Uterus (tissue), 4 donors: ENCODE results near the gene IL10RA. TPM values are rescaled to one million over a fixed set of nuclear protein-coding genes. Genes with fewer than 3 reads are reported as not detected.

Experiments
- DNase-seq, 2 donors: peaks; one replicate each; pipeline ENCODE4 v3.0.0-alpha.2; 2019 to 2020
- H3K27ac ChIP-seq, 2 donors: fragments of 200-600 bp; sonication (generic); 1 replicate in 1 of 2; 2 replicates in 1 of 2; pipeline ENCODE4 v1.5.1; 2016 to 2018
- H3K27me3 ChIP-seq, 2 donors: fragments of 200-600 bp; sonication (generic); one replicate each; pipeline ENCODE4 v1.5.1; 2018 to 2019; ENCODE audit warnings: control low read depth in 1 of 2
- H3K36me3 ChIP-seq, 2 donors: fragments of 200-600 bp; sonication (generic); one replicate each; pipeline ENCODE4 v1.5.1; 2019; ENCODE audit warnings: control low read depth in 1 of 2
- H3K4me1 ChIP-seq, 2 donors: fragments of 200-600 bp; sonication (generic); one replicate each; pipeline ENCODE4 v1.5.1; 2018 to 2019; ENCODE audit warnings: control low read depth in 1 of 2
- H3K4me3 ChIP-seq, 2 donors: fragments of 200-600 bp; sonication (generic); 1 replicate in 1 of 2; 2 replicates in 1 of 2; pipeline ENCODE4 v1.5.1; 2018 to 2019; ENCODE audit warnings: mild to moderate bottlenecking in 1 of 2
- H3K9me3 ChIP-seq, 2 donors: fragments of 200-600 bp; sonication (generic); one replicate each; pipeline ENCODE4 v1.5.1; 2019; ENCODE audit warnings: control low read depth in 1 of 2
- POLR2A ChIP-seq, 2 donors: fragments of 450-650 bp; IDR thresholded peaks; one replicate each; pipeline ENCODE4 v1.6.1; 2016; ENCODE audit warnings: antibody characterized with exemption in 2 of 2, mild to moderate bottlenecking in 1 of 2, moderate library complexity in 1 of 2
- intact Hi-C: fragments of 100-400 bp; cut with DNase I; formaldehyde crosslinking; loops from one replicate; pipeline ENCODE4 v1.15.1; 2023; ENCODE audit warnings: low total_unique reads
- total RNA-seq, 4 donors: library from RNA; depleted of rRNA in 3 of 4; stranded (reverse); fragments of >200 nt in 3 of 4; gene quantifications; one replicate each; pipeline versions ENCODE4 v1.1.0 to v1.2.4, GENCODE V29; 2014 to 2023
- TF ChIP-seq, protein P1 (sequence below), 4 experiments: fragments of 200-600 bp in 2 of 4; fragments of 450-650 bp in 2 of 4; sonication (generic) in 2 of 4; IDR thresholded peaks; one replicate each; pipeline ENCODE4 v1.5.1; 2016 to 2019; ENCODE audit warnings: antibody characterized with exemption in 4 of 4, mild to moderate bottlenecking in 2 of 4, moderate library complexity in 1 of 4
- donor health status: DM: yes; HTN: yes; CAD: no.

IL10RA gene
- total RNA-seq, 4 donors from 2014 or later: 6.8 to 45.9 (median 11.1) TPM

DNA sequence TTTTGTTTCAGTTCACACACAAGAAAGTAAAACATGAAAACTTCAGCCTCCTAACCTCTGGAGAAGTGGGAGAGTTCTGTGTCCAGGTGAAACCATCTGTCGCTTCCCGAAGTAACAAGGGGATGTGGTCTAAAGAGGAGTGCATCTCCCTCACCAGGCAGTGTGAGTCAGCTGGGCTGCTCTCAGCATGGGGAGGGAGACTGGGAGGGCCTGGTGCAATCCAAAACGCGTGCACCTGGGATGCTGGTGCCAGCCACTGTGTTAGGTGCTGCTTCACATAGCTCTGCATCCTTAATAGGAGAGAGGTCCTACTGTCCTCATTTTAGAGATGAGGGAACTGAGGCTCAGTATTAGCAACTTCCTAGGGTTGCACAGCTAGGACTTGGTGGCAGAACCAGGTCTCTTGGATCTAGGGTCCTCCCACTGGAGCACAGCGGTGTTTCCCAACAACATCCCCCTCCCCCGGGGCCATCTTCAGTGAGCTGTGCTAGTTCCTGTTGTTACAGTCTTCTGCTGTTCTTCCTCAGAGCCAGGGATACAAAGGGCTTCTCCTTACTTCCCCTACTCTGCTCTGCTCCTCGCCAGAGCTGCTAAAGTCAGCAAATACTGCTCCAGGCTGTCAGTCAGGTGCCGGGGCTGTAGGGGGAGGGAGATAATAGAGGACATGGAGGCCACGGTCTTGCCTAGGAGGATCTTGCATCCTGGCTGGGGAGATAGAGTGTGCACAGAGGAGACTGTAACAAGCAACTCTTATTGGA is 8.0 kb downstream of the IL10RA start:
- no peaks in the 10 kb centered on the region for H3K4me1 ChIP-seq

DNA sequence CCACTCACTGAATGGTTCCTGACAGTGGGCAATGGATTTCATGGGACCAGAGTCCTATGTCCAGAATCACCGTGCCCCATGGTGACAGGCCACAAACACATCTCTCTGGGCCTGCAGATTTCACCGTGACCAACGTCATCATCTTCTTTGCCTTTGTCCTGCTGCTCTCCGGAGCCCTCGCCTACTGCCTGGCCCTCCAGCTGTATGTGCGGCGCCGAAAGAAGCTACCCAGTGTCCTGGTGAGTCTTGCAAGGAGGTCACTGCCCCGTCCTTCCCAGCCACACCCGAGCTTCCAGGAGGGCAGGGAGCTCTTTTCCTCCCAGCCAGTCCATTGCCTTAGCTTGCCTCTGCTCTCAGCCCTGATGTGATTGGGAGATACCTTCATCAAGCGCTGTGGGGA is 9.3 kb downstream of the IL10RA start:
- TF ChIP-seq, protein P1, sequence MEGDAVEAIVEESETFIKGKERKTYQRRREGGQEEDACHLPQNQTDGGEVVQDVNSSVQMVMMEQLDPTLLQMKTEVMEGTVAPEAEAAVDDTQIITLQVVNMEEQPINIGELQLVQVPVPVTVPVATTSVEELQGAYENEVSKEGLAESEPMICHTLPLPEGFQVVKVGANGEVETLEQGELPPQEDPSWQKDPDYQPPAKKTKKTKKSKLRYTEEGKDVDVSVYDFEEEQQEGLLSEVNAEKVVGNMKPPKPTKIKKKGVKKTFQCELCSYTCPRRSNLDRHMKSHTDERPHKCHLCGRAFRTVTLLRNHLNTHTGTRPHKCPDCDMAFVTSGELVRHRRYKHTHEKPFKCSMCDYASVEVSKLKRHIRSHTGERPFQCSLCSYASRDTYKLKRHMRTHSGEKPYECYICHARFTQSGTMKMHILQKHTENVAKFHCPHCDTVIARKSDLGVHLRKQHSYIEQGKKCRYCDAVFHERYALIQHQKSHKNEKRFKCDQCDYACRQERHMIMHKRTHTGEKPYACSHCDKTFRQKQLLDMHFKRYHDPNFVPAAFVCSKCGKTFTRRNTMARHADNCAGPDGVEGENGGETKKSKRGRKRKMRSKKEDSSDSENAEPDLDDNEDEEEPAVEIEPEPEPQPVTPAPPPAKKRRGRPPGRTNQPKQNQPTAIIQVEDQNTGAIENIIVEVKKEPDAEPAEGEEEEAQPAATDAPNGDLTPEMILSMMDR (IDR thresholded peaks at IDR 0.05): no peak
- no peak for TF ChIP-seq POLR2A (IDR thresholded peaks at IDR 0.05)
- intact Hi-C loops: no loop called here
- Histone ChIP-seq H3K27me3 (no peaks in the 10 kb centered on the region), H3K9me3 (no peaks in the 10 kb centered on the region), H3K36me3 (no peaks in the 10 kb centered on the region), H3K27ac (no peak overlapping the region), H3K4me3 (no peak overlapping the region), H3K4me1 (no peaks in the 10 kb centered on the region)
- DNase-seq: no peak

More for the DNA sequence above, 8.0 kb downstream of the IL10RA start:
- H3K27me3 ChIP-seq: no peaks in the 10 kb centered on the region
- no peak for DNase-seq
- no peaks in the 10 kb centered on the region for H3K36me3 ChIP-seq
- no peak for TF ChIP-seq POLR2A (IDR thresholded peaks at IDR 0.05)
- TF ChIP-seq, protein P1 (IDR thresholded peaks at IDR 0.05): no peak
- no peaks in the 10 kb centered on the region for H3K9me3 ChIP-seq
- intact Hi-C loops: no loop called here
- no peak overlapping the region for H3K4me3 ChIP-seq
- no peak overlapping the region for H3K27ac ChIP-seq

DNA sequence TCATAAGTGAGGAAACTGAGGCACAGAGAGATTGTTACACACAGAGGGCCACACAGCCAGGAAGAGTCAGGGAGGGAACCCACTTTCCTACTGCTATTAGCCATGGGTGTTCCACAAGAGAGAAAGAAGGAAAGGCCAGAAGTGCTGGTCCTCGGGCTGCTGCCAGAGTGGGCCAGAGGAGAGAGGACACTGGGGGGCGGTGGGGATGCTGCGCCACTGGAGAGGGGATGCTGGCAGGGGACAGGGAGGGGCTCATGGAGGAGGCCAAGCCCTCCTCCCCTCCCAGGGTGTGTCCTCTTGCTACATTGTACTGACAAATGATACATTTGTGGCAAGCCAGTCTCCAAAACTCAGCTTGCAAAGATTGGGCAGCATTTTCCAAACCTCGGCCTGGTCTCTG is 9.9 kb downstream of the IL10RA start:
- no peaks in the 10 kb centered on the region for H3K27me3 ChIP-seq
- intact Hi-C loops: no loop called here
- no peaks in the 10 kb centered on the region for H3K36me3 ChIP-seq
- H3K27ac ChIP-seq: no peak overlapping the region
- no peak for DNase-seq
- TF ChIP-seq, protein P1 (IDR thresholded peaks at IDR 0.05): no peak
- TF ChIP-seq POLR2A (IDR thresholded peaks at IDR 0.05): no peak
- no peaks in the 10 kb centered on the region for H3K9me3 ChIP-seq
- H3K4me3 ChIP-seq: no peak overlapping the region
- H3K4me1 ChIP-seq: no peaks in the 10 kb centered on the region

DNA sequence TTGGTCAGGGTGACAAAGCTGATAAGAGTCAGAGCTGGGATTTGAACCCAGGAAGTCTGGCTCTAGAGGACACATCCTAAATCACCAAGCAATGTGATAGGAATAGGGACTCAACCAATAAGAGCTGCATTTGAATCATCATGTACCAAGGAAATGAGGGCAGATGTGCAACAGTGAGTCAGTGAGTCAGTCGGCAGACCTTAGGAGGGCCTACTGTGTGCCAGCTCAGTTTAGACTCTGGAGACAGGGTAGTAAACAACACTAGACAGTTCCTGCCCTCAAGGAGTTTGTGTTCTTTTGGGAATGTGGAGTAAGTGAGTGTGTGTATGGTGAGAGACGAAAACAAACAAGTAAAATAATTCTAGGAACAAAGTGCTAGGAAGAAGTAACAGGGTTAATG is 11.2 kb downstream of the IL10RA start:
- no peaks in the 10 kb centered on the region for H3K4me1 ChIP-seq
- no peaks in the 10 kb centered on the region for H3K36me3 ChIP-seq
- H3K27me3 ChIP-seq: no peaks in the 10 kb centered on the region
- H3K9me3 ChIP-seq: no peaks in the 10 kb centered on the region
- intact Hi-C loops: no loop called here
- DNase-seq: no peak
- H3K27ac ChIP-seq: no peak overlapping the region
- TF ChIP-seq, protein P1 (IDR thresholded peaks at IDR 0.05): no peak
- H3K4me3 ChIP-seq: no peak overlapping the region

DNA sequence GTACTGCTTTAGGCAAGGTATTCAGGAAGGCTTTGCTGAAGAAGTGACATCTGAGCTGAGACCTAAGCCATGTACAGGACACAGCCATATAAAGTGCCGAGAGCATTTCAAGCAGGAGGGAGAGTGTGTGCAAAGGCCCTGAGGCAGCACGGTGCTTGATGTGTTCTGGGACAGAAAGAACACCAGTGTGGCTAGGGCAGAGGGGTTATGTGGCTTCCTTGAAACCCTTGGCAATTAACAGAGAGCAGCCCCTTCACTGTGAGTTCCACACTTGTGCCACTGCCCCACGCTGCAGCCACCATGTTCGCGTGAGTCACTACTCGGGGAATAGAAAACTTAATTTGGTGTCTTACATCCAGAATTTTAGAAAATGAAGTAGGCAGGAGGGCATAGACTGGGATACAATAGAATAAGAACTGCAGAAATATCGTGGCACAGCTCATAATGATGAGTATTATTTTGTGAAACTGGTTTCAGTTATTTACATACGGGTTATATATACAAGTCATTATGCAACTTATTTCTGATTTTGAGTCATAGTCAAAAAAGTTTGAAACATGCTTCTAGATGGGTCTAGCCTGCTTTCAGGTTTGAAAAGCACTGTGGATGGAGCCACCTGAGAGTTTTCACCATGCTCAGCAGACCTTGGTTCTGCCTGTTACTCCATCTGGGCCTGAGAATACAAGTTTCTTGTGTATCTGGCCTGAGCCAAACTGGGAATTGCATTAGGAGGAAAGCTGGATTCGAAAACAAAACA is 11.8 kb downstream of the IL10RA start:
- H3K27ac ChIP-seq: no peak overlapping the region
- no peaks in the 10 kb centered on the region for H3K9me3 ChIP-seq
- DNase-seq: no peak
- H3K4me3 ChIP-seq: no peak overlapping the region
- intact Hi-C loops: no loop called here
- no peaks in the 10 kb centered on the region for H3K36me3 ChIP-seq
- H3K4me1 ChIP-seq: no peaks in the 10 kb centered on the region
- no peaks in the 10 kb centered on the region for H3K27me3 ChIP-seq
- TF ChIP-seq POLR2A (IDR thresholded peaks at IDR 0.05): no peak
- TF ChIP-seq, protein P1 (IDR thresholded peaks at IDR 0.05): no peak
